HepG2 (cell line): ENCODE data around the gene PFDN5. TPM values are rescaled to one million over a fixed set of nuclear protein-coding genes. Genes with fewer than 3 reads are reported as not detected.
A peak's percentile ranks its signal among the peaks of the same experiment; 100 is the strongest.

Source experiments
- AGO2 ChIP-seq: fragments of 200-400 bp; formaldehyde crosslinking; optimal IDR thresholded peaks from 2 replicates; pipeline ENCODE3; 2017; ENCODE audit warnings: mild to moderate bottlenecking, low read depth, low read length, moderate library complexity
- ATF4 ChIP-seq, 2 experiments: fragments of 450-650 bp in 1 of 2; sonication (generic) in 1 of 2; formaldehyde crosslinking; IDR thresholded peaks; 2 replicates each; pipeline versions ENCODE4 v1.5.0 to v1.8.0; 2020 to 2022; ENCODE audit warnings: mild to moderate bottlenecking in 1 of 2, missing genetic modification reagents in 1 of 2
- CBX1 ChIP-seq: IDR thresholded peaks from one replicate; pipeline ENCODE4 v1.6.1; 2016; ENCODE audit warnings: antibody characterized with exemption, low read depth
- FOXK1 ChIP-seq: sonication (generic); formaldehyde crosslinking; IDR thresholded peaks from 2 replicates; pipeline ENCODE4 v1.4.0; 2020; ENCODE audit warnings: low read depth, missing genetic modification reagents, borderline replicate concordance
- HNRNPH1 ChIP-seq: fragments of 200-400 bp; formaldehyde crosslinking; optimal IDR thresholded peaks from 2 replicates; pipeline ENCODE3; 2017; ENCODE audit warnings: mild to moderate bottlenecking, low read depth, low read length
- MXI1 ChIP-seq: IDR thresholded peaks from 3 replicates; pipeline ENCODE4 v1.6.1; 2012; ENCODE audit warnings: low read depth, low read length, inconsistent platforms, borderline replicate concordance
- RARA ChIP-seq: IDR thresholded peaks from 2 replicates; pipeline ENCODE4 v1.6.1; 2016; ENCODE audit warnings: missing genetic modification reagents, missing compliant biosample characterization
- TEAD2 ChIP-seq: sonication (generic); formaldehyde crosslinking; IDR thresholded peaks from 2 replicates; pipeline ENCODE4 v1.9.0; 2021; ENCODE audit warnings: missing genetic modification reagents
- TGIF2 ChIP-seq: IDR thresholded peaks from 2 replicates; pipeline ENCODE4 v1.6.1; 2016; ENCODE audit warnings: control low read depth, missing compliant biosample characterization
- USF2 ChIP-seq, 2 experiments: sonication (generic) in 1 of 2; formaldehyde crosslinking in 1 of 2; IDR thresholded peaks; 2 replicates each; pipeline versions ENCODE4 v1.5.1 to v1.6.1; 2011 to 2020; ENCODE audit warnings: borderline replicate concordance in 1 of 2, low read depth in 1 of 2, low read length in 1 of 2, mild to moderate bottlenecking in 1 of 2, missing genetic modification reagents in 1 of 2, moderate library complexity in 1 of 2
- ZBTB26 ChIP-seq: IDR thresholded peaks from 2 replicates; pipeline ENCODE4 v1.6.1; 2016; ENCODE audit warnings: missing compliant biosample characterization, missing genetic modification reagents, borderline replicate concordance
- ZNF331 ChIP-seq: sonication (generic); formaldehyde crosslinking; IDR thresholded peaks from 2 replicates; pipeline ENCODE4 v1.4.0; 2020; ENCODE audit warnings: missing genetic modification reagents
- ZNF430 ChIP-seq: sonication (generic); formaldehyde crosslinking; IDR thresholded peaks from 2 replicates; pipeline ENCODE4 v1.9.0; 2021; ENCODE audit warnings: mild to moderate bottlenecking, missing genetic modification reagents
- ZNF557 ChIP-seq: sonication (generic); formaldehyde crosslinking; IDR thresholded peaks from 2 replicates; pipeline ENCODE4 v1.4.0; 2020; ENCODE audit warnings: missing genetic modification reagents
- ZNF558 ChIP-seq: sonication (generic); formaldehyde crosslinking; IDR thresholded peaks from 2 replicates; pipeline ENCODE4 v1.9.0; 2022; ENCODE audit warnings: mild to moderate bottlenecking, missing genetic modification reagents, borderline replicate concordance
- ZNF644 ChIP-seq: IDR thresholded peaks from 2 replicates; pipeline ENCODE4 v1.6.1; 2016; ENCODE audit warnings: low read depth
- ZNF646 ChIP-seq: sonication (generic); formaldehyde crosslinking; IDR thresholded peaks from 2 replicates; pipeline ENCODE4 v1.9.0; 2021; ENCODE audit warnings: mild to moderate bottlenecking, missing genetic modification reagents
- ZNF776 ChIP-seq: sonication (generic); formaldehyde crosslinking; IDR thresholded peaks from 2 replicates; pipeline ENCODE4 v1.4.0; 2020; ENCODE audit warnings: mild to moderate bottlenecking, missing genetic modification reagents
- ZNF883 ChIP-seq: sonication (generic); formaldehyde crosslinking; IDR thresholded peaks from 2 replicates; pipeline ENCODE4 v1.5.1; 2020; ENCODE audit warnings: mild to moderate bottlenecking, missing genetic modification reagents; ENCODE audit errors: not compliant biosample characterization
- polyA plus RNA-seq, 8 experiments: library from polyadenylated mRNA; depleted of rRNA in 3 of 8; stranded (reverse) in 7 of 8; unstranded in 1 of 8; fragments of >200 nt; fragmentation: Illumina TruSeq in 4 of 8; extraction: Trizol in 4 of 8; gene quantifications; 2 replicates each; pipeline versions ENCODE4 v1.2.1 to v1.2.3, GENCODE V29; 2011 to 2016; ENCODE audit warnings: low read depth in 4 of 8, missing spikeins in 1 of 8, mixed read lengths in 1 of 8; ENCODE audit not compliant: insufficient read depth in 1 of 8
- total RNA-seq, 5 experiments: library from RNA; depleted of rRNA; stranded (reverse); fragments of >200 nt; fragmentation: Illumina TruSeq; extraction: Trizol; gene quantifications; 2 replicates each; pipeline ENCODE4 v1.2.3, GENCODE V29; 2016; ENCODE audit warnings: low read depth in 1 of 5

The PFDN5 gene
- total and polyA plus RNA-seq, 2 of the 13 experiments (the other 11 are each of a cell fraction or from before 2014, with no cell fraction given): 449 to 462 TPM

DNA sequence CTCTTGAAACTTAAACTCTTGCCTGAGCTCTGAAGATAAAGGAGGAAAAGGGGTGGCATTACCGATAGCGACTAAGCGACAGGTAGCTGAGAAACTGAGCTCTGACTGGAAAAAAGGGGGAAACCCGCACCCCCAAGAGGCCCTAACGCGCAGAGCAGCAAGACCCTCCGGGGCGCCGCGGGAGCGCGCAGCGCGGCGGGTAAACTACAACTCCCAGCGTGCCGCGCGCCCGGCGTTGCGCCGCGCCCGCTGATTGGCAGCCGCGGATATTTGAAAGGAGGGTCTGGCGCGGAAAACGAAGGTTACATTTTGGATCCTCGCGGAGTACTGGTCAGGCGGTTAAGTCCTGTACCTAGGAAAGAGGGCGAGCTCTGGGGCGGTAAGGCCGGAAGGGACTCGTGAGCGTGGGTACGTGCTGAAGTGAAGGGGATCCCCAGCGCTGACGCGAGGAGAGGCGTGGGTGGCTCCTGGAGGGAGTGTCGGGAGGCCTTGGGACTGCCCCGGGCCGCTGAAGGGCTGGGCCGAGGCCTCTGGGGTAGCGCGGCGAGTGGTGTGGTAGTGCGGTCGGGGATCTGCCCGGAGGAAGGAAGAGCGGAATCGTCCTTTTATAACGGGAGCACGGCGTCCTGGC lies 27.2 kb upstream of the PFDN5 start, which contains the start of gene ESPL1 (continued):
- TF ChIP-seq RARA (0 out of 2 replicates have a peak, but pooled peaks have one; percentile 9), ZBTB26 (CRISPR knock-in tag) (peak; percentile 28; the same call in 1 of the 2 replicates), ZNF430 (CRISPR knock-in tag) (0 out of 2 replicates have a peak, but pooled peaks have one; percentile 40), ZNF644 (CRISPR knock-in tag) (no peak), ZNF646 (no peak), AGO2 (no peak), ZNF883 (CRISPR knock-in tag) (no peak), ZNF557 (CRISPR knock-in tag) (no peak), MXI1 (peak; percentile 81; the same call in 2 of the 3 replicates), FOXK1 (CRISPR knock-in tag) (no peak), ZNF331 (CRISPR knock-in tag) (0 out of 2 replicates have a peak, but pooled peaks have one; percentile 33), TGIF2 (no peak), USF2 (IDR thresholded peaks at IDR 0.05; ENCODE audit: low read depth, low read length) (no peak), USF2 (CRISPR knock-in tag; IDR thresholded peaks at IDR 0.05; ENCODE audit: borderline replicate concordance) (no peak), ZNF558 (no peak), ZNF776 (CRISPR knock-in tag) (no peak), CBX1 (no peak), HNRNPH1 (no peak), ATF4 (CRISPR knock-in tag; IDR thresholded peaks at IDR 0.05) (0 out of 4 replicates have a peak, but pooled peaks of 1 of the 2 experiments have one; percentile 53), TEAD2 (no peak)
